Measurements from ENCODE around the gene CHCHD10. TPM values are rescaled to one million over a fixed set of nuclear protein-coding genes. Genes with fewer than 3 reads are reported as not detected.

CHCHD10 gene
- polyA plus RNA-seq, 1 of the 3 experiments (the other 2 are of a cell fraction) = 70.1 TPM

DNA sequence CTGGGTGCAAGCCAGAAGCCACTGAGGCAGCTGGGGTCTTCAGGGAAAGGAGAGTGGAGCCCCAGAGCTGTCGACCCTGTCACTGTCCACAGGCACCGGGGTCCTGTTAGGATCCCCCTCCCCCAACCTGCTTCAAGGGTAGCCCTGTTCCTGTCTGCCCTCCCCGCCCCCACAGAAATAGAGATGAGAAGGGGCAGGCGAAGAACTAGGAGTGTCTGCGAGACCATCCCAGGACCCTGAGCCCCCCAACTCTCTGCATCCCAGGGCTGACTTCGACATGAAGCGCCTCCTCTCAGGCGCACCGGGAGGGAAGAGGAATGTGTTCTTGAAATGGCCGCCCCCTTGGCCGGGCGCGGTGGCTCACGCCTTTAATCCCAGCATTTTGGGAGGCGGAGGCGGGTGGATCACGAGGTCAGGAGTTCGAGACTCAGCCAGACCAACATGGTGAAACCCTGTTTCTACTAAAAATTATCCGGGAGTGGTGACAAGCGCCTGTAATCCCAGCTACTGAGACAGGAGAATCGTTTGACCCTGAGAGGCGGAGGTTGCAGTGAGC, 16.3 kb downstream of the CHCHD10 start:
- 64% methylated on average over 19 of the region's 22 CpGs for WGBS (ENCODE audit: low lambda C conversion rate)
- peaks cover 0 to 10% of the 10 kb centered on the region in 2 experiments; a peak in 2 of 4 replicates for H3K4me1 ChIP-seq (ENCODE audit: control insufficient read depth in 1 of 2, insufficient read depth in 2 of 2, low read depth in 1 of 2, low read length in 1 of 2)
- no peaks in the 10 kb centered on the region for H3K36me3 ChIP-seq (replicated peaks in 1 of 2; ENCODE audit: control insufficient read depth in 1 of 2, insufficient read depth in 2 of 2, low read length in 1 of 2)
- no peak for DNase-seq
- ChIA-PET CTCF (interaction anchor here (1.9 to 2.7 kb wide), 2 partner anchors 16 to 98 kb away, joined by 4 to 6 read pairs; partner anchors contain the start of gene CHCHD10), POLR2A (interaction anchor here (1.0 to 2.3 kb wide), 3 partner anchors 8 to 106 kb away, joined by 4 to 9 read pairs (median 4); partner anchors contain the start of gene SLC2A11)
- no peaks in the 10 kb centered on the region for H3K9me3 ChIP-seq
- H3K79me2 ChIP-seq (ENCODE audit: insufficient read depth) = peaks cover 29% of the 10 kb centered on the region
- H3F3A ChIP-seq (replicated peaks; ENCODE audit: insufficient read depth) = no peaks in the 10 kb centered on the region
- TF ChIP-seq POLR2AphosphoS5 (IDR thresholded peaks at IDR 0.05; ENCODE audit: low read depth, low read length) (0 out of 2 replicates have a peak, but pooled peaks have one; percentile 2), RFX5 (IDR thresholded peaks at IDR 0.05; ENCODE audit: low read length) (no peak)
- peak overlapping the region; percentile 83 for H3K9ac ChIP-seq
- H3K27ac ChIP-seq (ENCODE audit: low read depth in 2 of 2, low read length in 1 of 2) = peak overlapping the region; percentile 64 to 88
- H2AFZ ChIP-seq (ENCODE audit: low read depth) = peak overlapping the region; percentile 93
- no peaks in the 10 kb centered on the region for H3K9me2 ChIP-seq
- peak overlapping the region; percentile 84 for H3K4me2 ChIP-seq
- H3K4me3 ChIP-seq (ENCODE audit: low read depth in 2 of 2, low read length in 1 of 2) = peak overlapping the region; percentile 78 to 81
- H4K20me1 ChIP-seq (ENCODE audit: insufficient read depth) = no peaks in the 10 kb centered on the region
- no peaks in the 10 kb centered on the region for H3K27me3 ChIP-seq (ENCODE audit: insufficient read depth)

DNA sequence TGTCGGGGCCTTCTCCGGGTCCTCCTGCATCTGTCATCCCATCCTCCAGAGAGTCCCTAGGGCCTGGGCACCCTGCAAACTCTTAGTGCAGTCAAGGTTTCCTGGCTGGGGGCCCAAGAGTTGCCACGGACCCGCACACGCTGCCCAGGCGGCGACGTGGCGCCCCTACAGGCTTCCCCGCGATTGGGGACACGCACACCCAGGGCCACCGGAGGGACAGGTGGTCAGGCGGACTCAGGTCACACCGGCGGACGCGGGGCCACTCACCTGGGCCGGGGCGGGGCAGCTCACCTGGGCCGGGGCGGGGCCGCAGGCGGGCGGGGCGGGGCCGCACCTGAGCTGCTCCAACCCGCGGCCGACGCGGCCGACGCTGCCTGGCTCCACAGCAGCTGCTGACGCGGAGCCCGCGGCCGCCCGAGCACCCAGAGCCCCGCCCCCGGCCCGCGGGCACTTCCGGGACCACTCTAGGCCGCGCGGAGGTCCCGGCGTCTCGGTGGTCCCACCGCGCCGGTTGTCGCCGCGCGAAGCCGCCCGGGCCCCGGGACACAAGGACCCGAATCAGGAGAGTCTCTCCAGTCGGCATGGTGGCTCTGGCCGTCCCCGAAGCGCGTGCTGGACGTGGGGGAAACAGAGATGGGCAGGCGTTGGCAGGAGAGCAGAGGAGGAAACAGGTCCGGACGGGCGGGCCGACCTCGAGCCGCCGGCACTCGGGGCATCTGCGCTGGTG, 16.9 kb downstream of the CHCHD10 start, which contains the start of gene ZNF70:
ZNF70 (minus strand) TSS at position 399 of the 727 bp plus-strand sequence. CDS start 5,972 bp downstream, outside the sequence.
- no peaks in the 10 kb centered on the region for H3K9me3 ChIP-seq
- no peaks in the 10 kb centered on the region for H4K20me1 ChIP-seq (ENCODE audit: insufficient read depth)
- no peaks in the 10 kb centered on the region for H3F3A ChIP-seq (replicated peaks; ENCODE audit: insufficient read depth)
- peaks cover 34% of the 10 kb centered on the region for H3K79me2 ChIP-seq (ENCODE audit: insufficient read depth)
- TF ChIP-seq RFX5 (IDR thresholded peaks at IDR 0.05; ENCODE audit: low read length) (peak; percentile 80), POLR2AphosphoS5 (IDR thresholded peaks at IDR 0.05; ENCODE audit: low read depth, low read length) (peak; percentile 66), FOXM1 (IDR thresholded peaks at IDR 0.05; ENCODE audit: low read depth) (no peak), NFIC (IDR thresholded peaks at IDR 0.05; ENCODE audit: borderline replicate concordance) (no peak), ELF1 (IDR thresholded peaks at IDR 0.05) (peak; percentile 77), TAF1 (IDR thresholded peaks at IDR 0.05; ENCODE audit: borderline replicate concordance, low read depth, low read length) (peak; percentile 68), GABPA (IDR thresholded peaks at IDR 0.05; ENCODE audit: low read depth) (peak; percentile 72), FOXJ3 (CRISPR knock-in tag; IDR thresholded peaks at IDR 0.05) (no peak), TEAD4 (IDR thresholded peaks at IDR 0.05; ENCODE audit: borderline replicate concordance, insufficient read depth) (no peak), MXI1 (IDR thresholded peaks at IDR 0.05; ENCODE audit: low read depth, low read length) (peak; percentile 66), GATA2 (CRISPR knock-in tag; IDR thresholded peaks at IDR 0.05) (no peak), RAD21 (IDR thresholded peaks at IDR 0.05; ENCODE audit: low read length) (no peak), NRF1 (IDR thresholded peaks at IDR 0.05; ENCODE audit: low read depth, low read length) (no peak), EZH2phosphoT487 (IDR thresholded peaks at IDR 0.05; ENCODE audit: borderline replicate concordance, low read depth) (no peak), EP300 (IDR thresholded peaks at IDR 0.05; ENCODE audit: borderline replicate concordance in 1 of 2, low read depth in 1 of 2, low read length in 1 of 2) (no peak), SIN3A (IDR thresholded peaks at IDR 0.05; ENCODE audit: borderline replicate concordance, low read depth, low read length) (no peak)
- TF ChIP-seq, protein P1, sequence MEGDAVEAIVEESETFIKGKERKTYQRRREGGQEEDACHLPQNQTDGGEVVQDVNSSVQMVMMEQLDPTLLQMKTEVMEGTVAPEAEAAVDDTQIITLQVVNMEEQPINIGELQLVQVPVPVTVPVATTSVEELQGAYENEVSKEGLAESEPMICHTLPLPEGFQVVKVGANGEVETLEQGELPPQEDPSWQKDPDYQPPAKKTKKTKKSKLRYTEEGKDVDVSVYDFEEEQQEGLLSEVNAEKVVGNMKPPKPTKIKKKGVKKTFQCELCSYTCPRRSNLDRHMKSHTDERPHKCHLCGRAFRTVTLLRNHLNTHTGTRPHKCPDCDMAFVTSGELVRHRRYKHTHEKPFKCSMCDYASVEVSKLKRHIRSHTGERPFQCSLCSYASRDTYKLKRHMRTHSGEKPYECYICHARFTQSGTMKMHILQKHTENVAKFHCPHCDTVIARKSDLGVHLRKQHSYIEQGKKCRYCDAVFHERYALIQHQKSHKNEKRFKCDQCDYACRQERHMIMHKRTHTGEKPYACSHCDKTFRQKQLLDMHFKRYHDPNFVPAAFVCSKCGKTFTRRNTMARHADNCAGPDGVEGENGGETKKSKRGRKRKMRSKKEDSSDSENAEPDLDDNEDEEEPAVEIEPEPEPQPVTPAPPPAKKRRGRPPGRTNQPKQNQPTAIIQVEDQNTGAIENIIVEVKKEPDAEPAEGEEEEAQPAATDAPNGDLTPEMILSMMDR (IDR thresholded peaks at IDR 0.05) = peak; percentile 38
- TF ChIP-seq, protein P2, sequence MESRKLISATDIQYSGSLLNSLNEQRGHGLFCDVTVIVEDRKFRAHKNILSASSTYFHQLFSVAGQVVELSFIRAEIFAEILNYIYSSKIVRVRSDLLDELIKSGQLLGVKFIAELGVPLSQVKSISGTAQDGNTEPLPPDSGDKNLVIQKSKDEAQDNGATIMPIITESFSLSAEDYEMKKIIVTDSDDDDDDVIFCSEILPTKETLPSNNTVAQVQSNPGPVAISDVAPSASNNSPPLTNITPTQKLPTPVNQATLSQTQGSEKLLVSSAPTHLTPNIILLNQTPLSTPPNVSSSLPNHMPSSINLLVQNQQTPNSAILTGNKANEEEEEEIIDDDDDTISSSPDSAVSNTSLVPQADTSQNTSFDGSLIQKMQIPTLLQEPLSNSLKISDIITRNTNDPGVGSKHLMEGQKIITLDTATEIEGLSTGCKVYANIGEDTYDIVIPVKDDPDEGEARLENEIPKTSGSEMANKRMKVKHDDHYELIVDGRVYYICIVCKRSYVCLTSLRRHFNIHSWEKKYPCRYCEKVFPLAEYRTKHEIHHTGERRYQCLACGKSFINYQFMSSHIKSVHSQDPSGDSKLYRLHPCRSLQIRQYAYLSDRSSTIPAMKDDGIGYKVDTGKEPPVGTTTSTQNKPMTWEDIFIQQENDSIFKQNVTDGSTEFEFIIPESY (IDR thresholded peaks at IDR 0.05; ENCODE audit: borderline replicate concordance, low read depth) = no peak
- TF ChIP-seq, protein P3, sequence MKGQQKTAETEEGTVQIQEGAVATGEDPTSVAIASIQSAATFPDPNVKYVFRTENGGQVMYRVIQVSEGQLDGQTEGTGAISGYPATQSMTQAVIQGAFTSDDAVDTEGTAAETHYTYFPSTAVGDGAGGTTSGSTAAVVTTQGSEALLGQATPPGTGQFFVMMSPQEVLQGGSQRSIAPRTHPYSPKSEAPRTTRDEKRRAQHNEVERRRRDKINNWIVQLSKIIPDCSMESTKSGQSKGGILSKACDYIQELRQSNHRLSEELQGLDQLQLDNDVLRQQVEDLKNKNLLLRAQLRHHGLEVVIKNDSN (IDR thresholded peaks at IDR 0.05; ENCODE audit: borderline replicate concordance, low read depth) = no peak
- TF ChIP-seq, protein P4, sequence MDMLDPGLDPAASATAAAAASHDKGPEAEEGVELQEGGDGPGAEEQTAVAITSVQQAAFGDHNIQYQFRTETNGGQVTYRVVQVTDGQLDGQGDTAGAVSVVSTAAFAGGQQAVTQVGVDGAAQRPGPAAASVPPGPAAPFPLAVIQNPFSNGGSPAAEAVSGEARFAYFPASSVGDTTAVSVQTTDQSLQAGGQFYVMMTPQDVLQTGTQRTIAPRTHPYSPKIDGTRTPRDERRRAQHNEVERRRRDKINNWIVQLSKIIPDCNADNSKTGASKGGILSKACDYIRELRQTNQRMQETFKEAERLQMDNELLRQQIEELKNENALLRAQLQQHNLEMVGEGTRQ (IDR thresholded peaks at IDR 0.05; ENCODE audit: borderline replicate concordance, low read depth, low read length) = no peak
- peak within 1 kb of the TSS; percentile 84 for H3K4me2 ChIP-seq
- H3K27me3 ChIP-seq (ENCODE audit: insufficient read depth) = no peaks in the 10 kb centered on the region
- H2AFZ ChIP-seq (ENCODE audit: low read depth) = peak within 1 kb of the TSS; percentile 93
- DNase-seq = peak; percentile 97
- H3K4me3 ChIP-seq (ENCODE audit: low read depth in 2 of 2, low read length in 1 of 2) = peak within 1 kb of the TSS; percentile 78 to 81
- no peaks in the 10 kb centered on the region for H3K36me3 ChIP-seq (replicated peaks in 1 of 2; ENCODE audit: control insufficient read depth in 1 of 2, insufficient read depth in 2 of 2, low read length in 1 of 2)
- CTCF ChIA-PET = interaction anchor here (1.6 to 1.9 kb wide), 2 partner anchors 16 to 144 kb away, joined by 4 read pairs; partner anchors contain the start of genes CHCHD10 and MIF
- POLR2A ChIA-PET = interaction anchor here (1.0 to 2.3 kb wide), 3 partner anchors 9 to 107 kb away, joined by 4 to 9 read pairs (median 4); partner anchors contain the start of gene SLC2A11
- peak within 1 kb of the TSS; percentile 83 for H3K9ac ChIP-seq
- H3K27ac ChIP-seq (ENCODE audit: low read depth in 2 of 2, low read length in 1 of 2) = peak within 1 kb of the TSS; percentile 64 to 88
- 4% methylated on average over 2 of the region's 78 CpGs for WGBS (ENCODE audit: low lambda C conversion rate)
- H3K9me2 ChIP-seq = no peaks in the 10 kb centered on the region
- H3K4me1 ChIP-seq (ENCODE audit: control insufficient read depth in 1 of 2, insufficient read depth in 2 of 2, low read depth in 1 of 2, low read length in 1 of 2) = peaks cover 0 to 10% of the 10 kb centered on the region in 2 experiments; a peak in 2 of 4 replicates
